Loucy (cell line): Measurements from ENCODE around the gene CACNB1.

Experiments
- CTCF ChIP-seq: fragments of 200-600 bp; sonication (generic); conservative IDR thresholded peaks from 2 replicates; pipeline ENCODE4 v1.5.1; 2014; ENCODE audit warnings: mild to moderate bottlenecking, antibody characterized with exemption, low read length
- EZH2phosphoT487 ChIP-seq: fragments of 200-600 bp; IDR thresholded peaks from 2 replicates; pipeline ENCODE4 v1.6.1; 2018; ENCODE audit warnings: antibody characterized with exemption, mild to moderate bottlenecking, moderate library complexity, borderline replicate concordance

- TF ChIP-seq CTCF, result no peak
- TF ChIP-seq EZH2phosphoT487, result no peak
These were observed 46.1 kb downstream of the CACNB1 start, which contains the start of gene PLXDC1 for GRCh38 chr17:39151150-39151942.
